ENCODE results near the gene WDR35. TPM values are rescaled to one million over a fixed set of nuclear protein-coding genes. Genes with fewer than 3 reads are reported as not detected.

The WDR35 gene
- total RNA-seq, 1 experiment from 2014 or later, result 16.7 TPM

DNA sequence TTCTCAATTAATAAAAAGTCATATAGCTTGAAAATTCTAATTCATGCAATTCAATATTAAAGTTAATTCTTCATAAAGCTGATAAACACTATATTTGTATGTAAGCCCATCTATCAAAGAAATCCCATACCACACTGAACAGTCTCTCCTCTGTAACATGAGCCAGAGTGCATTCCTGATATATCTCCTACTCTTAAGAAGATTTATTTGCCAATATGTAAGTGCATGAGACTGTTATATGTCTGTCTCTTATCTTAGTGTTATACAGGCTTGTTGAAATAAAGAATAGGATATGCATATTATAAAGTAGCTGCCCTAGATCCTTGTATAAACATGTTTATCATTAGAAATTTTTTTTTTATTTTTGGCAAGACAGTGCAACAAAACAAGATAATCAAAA is 47.7 kb downstream of the WDR35 start:
- DNase-seq, result no peak
- H3K79me1 ChIP-seq (ENCODE audit: insufficient read depth, low read depth, low read length, poor library complexity, severe bottlenecking), result no peaks in the 10 kb centered on the region
- no peak overlapping the region for H4K91ac ChIP-seq (ENCODE audit: insufficient read length, low read depth, low read length)
- H3T11ph ChIP-seq (ENCODE audit: low read length), result no peak overlapping the region
- H2BK15ac ChIP-seq (ENCODE audit: low read depth, low read length), result no peak overlapping the region
- H3K56ac ChIP-seq (ENCODE audit: insufficient read length, low read depth, low read length), result no peak overlapping the region
- no peaks in the 10 kb centered on the region for H3K79me2 ChIP-seq (ENCODE audit: insufficient read depth, low read length)
- TF ChIP-seq, protein P1, sequence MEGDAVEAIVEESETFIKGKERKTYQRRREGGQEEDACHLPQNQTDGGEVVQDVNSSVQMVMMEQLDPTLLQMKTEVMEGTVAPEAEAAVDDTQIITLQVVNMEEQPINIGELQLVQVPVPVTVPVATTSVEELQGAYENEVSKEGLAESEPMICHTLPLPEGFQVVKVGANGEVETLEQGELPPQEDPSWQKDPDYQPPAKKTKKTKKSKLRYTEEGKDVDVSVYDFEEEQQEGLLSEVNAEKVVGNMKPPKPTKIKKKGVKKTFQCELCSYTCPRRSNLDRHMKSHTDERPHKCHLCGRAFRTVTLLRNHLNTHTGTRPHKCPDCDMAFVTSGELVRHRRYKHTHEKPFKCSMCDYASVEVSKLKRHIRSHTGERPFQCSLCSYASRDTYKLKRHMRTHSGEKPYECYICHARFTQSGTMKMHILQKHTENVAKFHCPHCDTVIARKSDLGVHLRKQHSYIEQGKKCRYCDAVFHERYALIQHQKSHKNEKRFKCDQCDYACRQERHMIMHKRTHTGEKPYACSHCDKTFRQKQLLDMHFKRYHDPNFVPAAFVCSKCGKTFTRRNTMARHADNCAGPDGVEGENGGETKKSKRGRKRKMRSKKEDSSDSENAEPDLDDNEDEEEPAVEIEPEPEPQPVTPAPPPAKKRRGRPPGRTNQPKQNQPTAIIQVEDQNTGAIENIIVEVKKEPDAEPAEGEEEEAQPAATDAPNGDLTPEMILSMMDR (conservative IDR thresholded peaks at IDR 0.05), result no peak
- no peak overlapping the region for H2AK5ac ChIP-seq (ENCODE audit: insufficient read length, low read length)
- H2BK12ac ChIP-seq (ENCODE audit: insufficient read length, low read depth, low read length), result no peak overlapping the region
- no peak overlapping the region for H3K9ac ChIP-seq (ENCODE audit: extremely low read depth, insufficient read length, low read length)
- H3K18ac ChIP-seq (ENCODE audit: insufficient read length, low read depth, low read length), result no peak overlapping the region
- no peaks in the 10 kb centered on the region for H3K27me3 ChIP-seq (ENCODE audit: insufficient read depth, low read length)
- no peak overlapping the region for H3K4me3 Mint-ChIP-seq
- H3K9me3 ChIP-seq (ENCODE audit: control insufficient read depth, low read depth, low read length), result no peaks in the 10 kb centered on the region
- H3K23me2 ChIP-seq (ENCODE audit: insufficient read length, low read depth, low read length, poor library complexity, severe bottlenecking), result no peaks in the 10 kb centered on the region
- H4K20me1 ChIP-seq (ENCODE audit: control insufficient read depth, insufficient read depth, insufficient read length), result no peaks in the 10 kb centered on the region
- H3K4me1 Mint-ChIP-seq, result peaks cover 19 to 25% of the 10 kb centered on the region in 2 experiments
- no peaks in the 10 kb centered on the region for H3K27me3 Mint-ChIP-seq (ENCODE audit: low read depth)
- H4K5ac ChIP-seq (ENCODE audit: insufficient read length, low read depth, low read length), result no peak overlapping the region
- 0 out of 2 replicates have a peak, but pooled peaks cover 3% of the 10 kb centered on the region for H3K4me1 ChIP-seq (ENCODE audit: insufficient read depth, low read length)
- no peak overlapping the region for H3K4ac ChIP-seq (ENCODE audit: low read depth, low read length)
- H3K4me2 ChIP-seq (ENCODE audit: insufficient read depth, insufficient read length, low read length), result no peak overlapping the region
- H3K23ac ChIP-seq (ENCODE audit: insufficient read length, low read depth, low read length), result no peak overlapping the region
- peaks cover 3 to 21% (median 19%) of the 10 kb centered on the region in 3 experiments; a peak in 6 of 7 replicates for H3K36me3 Mint-ChIP-seq (ENCODE audit: insufficient read depth in 1 of 3, low read depth in 3 of 3)
- H4K8ac ChIP-seq (replicated peaks; ENCODE audit: insufficient read length, low read depth, low read length), result no peak overlapping the region
- no peak overlapping the region for H2BK120ac ChIP-seq (ENCODE audit: low read depth, low read length, poor library complexity, severe bottlenecking)
- H3K14ac ChIP-seq (ENCODE audit: insufficient read depth, low read length), result no peak overlapping the region
- H3K27ac ChIP-seq (ENCODE audit: insufficient read length, low read depth, low read length), result no peak overlapping the region
- no peak overlapping the region for H3K27ac Mint-ChIP-seq
- no peak overlapping the region for H2BK20ac ChIP-seq (ENCODE audit: low read depth, low read length, poor library complexity, severe bottlenecking)
- no peaks in the 10 kb centered on the region for H3K9me3 Mint-ChIP-seq
- H2BK5ac ChIP-seq (ENCODE audit: insufficient read length, low read length), result no peak overlapping the region
- H2AFZ ChIP-seq (ENCODE audit: low read length), result no peak overlapping the region

Measured in H9 (cell line).